Smooth muscle cell (in vitro differentiated cells): ENCODE data around the gene PIAS4. TPM values are rescaled to one million over a fixed set of nuclear protein-coding genes. Genes with fewer than 3 reads are reported as not detected.

Experiments
- DNase-seq: peaks from one replicate; lab custom pipeline; 2025; ENCODE audit not compliant: unreplicated experiment; lab: John Stamatoyannopoulos, UW
- H2AFZ ChIP-seq: fragments of 200-600 bp; sonication (generic); 2 replicates; pipeline ENCODE4 v1.6.0; 2016; ENCODE audit warnings: antibody characterized with exemption, low read depth, mild to moderate bottlenecking
- H3F3A ChIP-seq: fragments of 200-600 bp; sonication (generic); 2 replicates; pipeline ENCODE4 v1.6.0; 2017; ENCODE audit warnings: antibody characterized with exemption, low read depth
- H3K27ac ChIP-seq: fragments of 200-600 bp; sonication (generic); 2 replicates; pipeline ENCODE4 v1.5.1; 2016; ENCODE audit warnings: low read depth, mild to moderate bottlenecking
- H3K27me3 ChIP-seq: fragments of 200-600 bp; sonication (generic); 2 replicates; pipeline ENCODE4 v1.6.1; 2016; ENCODE audit warnings: low read depth, mild to moderate bottlenecking
- H3K36me3 ChIP-seq: fragments of 200-600 bp; sonication (generic); 2 replicates; pipeline ENCODE4 v1.5.1; 2016; ENCODE audit warnings: low read depth
- H3K4me1 ChIP-seq: fragments of 200-600 bp; sonication (generic); 2 replicates; pipeline ENCODE4 v1.5.1; 2016; ENCODE audit warnings: low read depth
- H3K4me2 ChIP-seq: fragments of 200-600 bp; sonication (generic); 2 replicates; pipeline ENCODE4 v1.6.0; 2016; ENCODE audit warnings: mild to moderate bottlenecking
- H3K4me3 ChIP-seq: fragments of 200-600 bp; sonication (generic); 2 replicates; pipeline ENCODE4 v1.5.1; 2016; ENCODE audit warnings: mild to moderate bottlenecking
- H3K79me2 ChIP-seq: fragments of 200-600 bp; sonication (generic); 2 replicates; pipeline ENCODE4 v1.6.0; 2016; ENCODE audit warnings: low read depth, mild to moderate bottlenecking
- H3K9ac ChIP-seq: fragments of 200-600 bp; sonication (generic); 2 replicates; pipeline ENCODE4 v1.6.0; 2016; ENCODE audit warnings: low read depth
- H3K9me3 ChIP-seq: fragments of 200-600 bp; sonication (generic); replicated peaks from 2 replicates; pipeline ENCODE4 v1.5.1; 2016; ENCODE audit warnings: low read depth
- H4K20me1 ChIP-seq: fragments of 200-600 bp; sonication (generic); 2 replicates; pipeline ENCODE4 v1.6.0; 2016; ENCODE audit warnings: low read depth
- WGBS: methylation state at CpG from one replicate; pipeline ENCODE4 v1.1.7; 2016; ENCODE audit warnings: low lambda C conversion rate; 5-methylcytosine and 5-hydroxymethylcytosine counted together
- polyA plus RNA-seq: library from polyadenylated mRNA; unstranded; fragments of >200 nt; fragmentation: Nextera tagmentation; extraction: Ambion mirVana; gene quantifications from 2 replicates; pipeline ENCODE4 v1.2.1, GENCODE V29; 2016
- total RNA-seq: library from RNA; depleted of rRNA; stranded (reverse); fragments of >200 nt; gene quantifications from 2 replicates; pipeline ENCODE4 v1.2.3, GENCODE V29; 2014
- TF ChIP-seq, protein P1 (sequence below): fragments of 200-600 bp; sonication (generic); IDR thresholded peaks from 2 replicates; pipeline ENCODE4 v1.5.1; 2017; ENCODE audit warnings: borderline replicate concordance, mild to moderate bottlenecking, antibody characterized with exemption; ENCODE audit not compliant: insufficient read depth, poor library complexity, severe bottlenecking

Gene PIAS4
- total and polyA plus RNA-seq, 2 experiments from 2014 or later, result 8.1 to 17.3 TPM

DNA sequence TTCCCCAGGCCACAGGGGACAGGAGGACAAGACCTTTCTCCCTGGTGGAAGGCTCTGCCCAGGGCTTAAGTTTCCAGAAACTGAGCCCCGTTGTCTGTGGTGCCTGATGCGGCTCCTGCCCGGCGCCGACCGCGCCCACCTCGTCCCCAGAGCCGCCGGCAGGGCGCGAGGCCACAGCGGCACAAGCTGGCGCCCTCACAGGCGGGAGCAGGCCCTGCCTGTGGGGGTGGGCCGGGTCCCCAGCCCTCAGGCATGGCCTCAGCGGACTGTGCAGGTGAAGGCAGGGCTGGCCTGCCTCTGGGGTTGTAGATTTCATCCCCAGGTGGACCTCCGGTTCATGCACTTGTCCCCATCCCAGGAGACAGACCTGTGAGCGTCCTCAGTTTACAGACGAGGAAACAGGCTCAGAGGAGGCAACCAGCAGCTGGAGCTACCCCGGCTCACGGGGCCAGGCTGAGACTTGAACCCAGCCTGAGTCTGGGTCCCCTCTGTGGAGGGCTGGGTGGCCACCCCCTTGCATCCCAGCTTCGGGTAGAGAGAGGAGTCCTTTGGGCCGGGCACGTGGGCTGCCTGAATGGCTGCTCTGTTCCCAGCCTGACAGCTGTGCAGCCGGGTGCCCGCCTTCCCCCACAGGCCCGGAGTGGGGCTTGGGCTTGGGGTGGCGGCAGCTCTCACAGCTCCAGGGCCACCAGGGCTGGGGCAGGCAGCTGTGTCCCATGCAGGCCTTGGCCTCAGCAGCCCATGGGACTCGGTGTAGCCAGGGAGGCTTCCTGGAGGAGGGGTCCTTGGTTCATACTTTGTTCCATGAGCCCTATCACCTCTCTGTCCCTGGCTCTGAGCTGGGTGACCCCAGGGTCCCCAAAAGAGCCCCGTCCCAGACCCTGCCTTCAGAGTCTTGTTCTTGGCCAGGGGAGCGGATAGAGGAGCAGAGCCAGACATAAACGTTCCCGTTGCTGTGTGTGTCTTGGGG, 26.8 kb downstream of the PIAS4 start:
- Histone ChIP-seq H3K4me2 (no peak overlapping the region), H3K4me3 (no peak overlapping the region), H3K79me2 (no peaks in the 10 kb centered on the region), H3K9me3 (no peaks in the 10 kb centered on the region), H3F3A (peaks cover 4% of the 10 kb centered on the region), H3K4me1 (no peaks in the 10 kb centered on the region), H3K9ac (no peak overlapping the region), H3K27ac (no peak overlapping the region), H4K20me1 (peaks cover 10% of the 10 kb centered on the region), H3K27me3 (no peaks in the 10 kb centered on the region), H2AFZ (no peak overlapping the region), H3K36me3 (no peaks in the 10 kb centered on the region)
- DNase-seq, result no peak
- TF ChIP-seq, protein P1, sequence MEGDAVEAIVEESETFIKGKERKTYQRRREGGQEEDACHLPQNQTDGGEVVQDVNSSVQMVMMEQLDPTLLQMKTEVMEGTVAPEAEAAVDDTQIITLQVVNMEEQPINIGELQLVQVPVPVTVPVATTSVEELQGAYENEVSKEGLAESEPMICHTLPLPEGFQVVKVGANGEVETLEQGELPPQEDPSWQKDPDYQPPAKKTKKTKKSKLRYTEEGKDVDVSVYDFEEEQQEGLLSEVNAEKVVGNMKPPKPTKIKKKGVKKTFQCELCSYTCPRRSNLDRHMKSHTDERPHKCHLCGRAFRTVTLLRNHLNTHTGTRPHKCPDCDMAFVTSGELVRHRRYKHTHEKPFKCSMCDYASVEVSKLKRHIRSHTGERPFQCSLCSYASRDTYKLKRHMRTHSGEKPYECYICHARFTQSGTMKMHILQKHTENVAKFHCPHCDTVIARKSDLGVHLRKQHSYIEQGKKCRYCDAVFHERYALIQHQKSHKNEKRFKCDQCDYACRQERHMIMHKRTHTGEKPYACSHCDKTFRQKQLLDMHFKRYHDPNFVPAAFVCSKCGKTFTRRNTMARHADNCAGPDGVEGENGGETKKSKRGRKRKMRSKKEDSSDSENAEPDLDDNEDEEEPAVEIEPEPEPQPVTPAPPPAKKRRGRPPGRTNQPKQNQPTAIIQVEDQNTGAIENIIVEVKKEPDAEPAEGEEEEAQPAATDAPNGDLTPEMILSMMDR, result no peak
- 95% methylated on average over 34 of the region's 34 CpGs for WGBS

- Histone ChIP-seq H3K79me2 (no peaks in the 10 kb centered on the region), H3K9me3 (no peaks in the 10 kb centered on the region), H3K27me3 (no peaks in the 10 kb centered on the region), H3K4me1 (no peaks in the 10 kb centered on the region), H2AFZ (no peak overlapping the region), H3K4me2 (no peak overlapping the region), H3K27ac (no peak overlapping the region), H3K9ac (no peak overlapping the region), H4K20me1 (peaks cover 16% of the 10 kb centered on the region), H3K4me3 (no peak overlapping the region), H3F3A (peaks cover 4% of the 10 kb centered on the region), H3K36me3 (no peaks in the 10 kb centered on the region)
- WGBS, result 94% methylated on average over 17 of the region's 19 CpGs
- DNase-seq, result no peak
- TF ChIP-seq, protein P1, result no peak
Measured at GRCh38 chr19:4035018-4035566, 27.6 kb downstream of the PIAS4 start.

DNA sequence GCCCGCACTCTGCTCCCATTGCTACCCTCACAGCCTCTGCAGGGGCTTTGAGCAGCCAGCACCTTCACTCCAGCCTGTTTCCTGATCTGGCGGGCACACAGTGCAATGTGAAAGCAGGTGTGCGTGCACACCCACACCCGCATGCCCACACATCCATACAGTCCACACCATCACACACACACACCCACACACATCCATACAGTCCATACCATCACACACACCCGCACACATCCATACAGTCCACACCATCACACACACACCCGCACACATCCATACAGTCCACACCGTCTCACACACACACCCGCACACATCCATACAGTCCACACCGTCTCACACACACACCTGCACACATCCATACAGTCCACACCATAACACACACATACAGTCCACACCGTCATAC, 28.0 kb downstream of the PIAS4 start:
- no peak overlapping the region for H3K4me3 ChIP-seq
- H2AFZ ChIP-seq, result no peak overlapping the region
- no peaks in the 10 kb centered on the region for H3K36me3 ChIP-seq
- H3F3A ChIP-seq, result peaks cover 4% of the 10 kb centered on the region
- H3K9me3 ChIP-seq, result no peaks in the 10 kb centered on the region
- H3K9ac ChIP-seq, result no peak overlapping the region
- H3K27ac ChIP-seq, result no peak overlapping the region
- H3K4me1 ChIP-seq, result no peaks in the 10 kb centered on the region
- TF ChIP-seq, protein P1, result no peak
- WGBS, result 82% methylated on average over 10 of the region's 10 CpGs
- no peak overlapping the region for H3K4me2 ChIP-seq
- no peaks in the 10 kb centered on the region for H3K79me2 ChIP-seq
- no peaks in the 10 kb centered on the region for H3K27me3 ChIP-seq
- DNase-seq, result no peak
- H4K20me1 ChIP-seq, result peaks cover 21% of the 10 kb centered on the region
